HG03571 (cell line): Measurements from ENCODE around the gene FAM53B.

Experiments used
- ATAC-seq: cut with Tn5 transposase; IDR thresholded peaks from one replicate; pipeline ENCODE4 v1.9.1; 2021; ENCODE audit not compliant: unreplicated experiment

FAM53B gene

GRCh38 chr10:124742413-124743190, 1.6 kb downstream of the FAM53B start:
- ATAC-seq = no peak

- no peak for ATAC-seq
Measured at GRCh38 chr10:124741922-124742412, 2.2 kb downstream of the FAM53B start.

DNA sequence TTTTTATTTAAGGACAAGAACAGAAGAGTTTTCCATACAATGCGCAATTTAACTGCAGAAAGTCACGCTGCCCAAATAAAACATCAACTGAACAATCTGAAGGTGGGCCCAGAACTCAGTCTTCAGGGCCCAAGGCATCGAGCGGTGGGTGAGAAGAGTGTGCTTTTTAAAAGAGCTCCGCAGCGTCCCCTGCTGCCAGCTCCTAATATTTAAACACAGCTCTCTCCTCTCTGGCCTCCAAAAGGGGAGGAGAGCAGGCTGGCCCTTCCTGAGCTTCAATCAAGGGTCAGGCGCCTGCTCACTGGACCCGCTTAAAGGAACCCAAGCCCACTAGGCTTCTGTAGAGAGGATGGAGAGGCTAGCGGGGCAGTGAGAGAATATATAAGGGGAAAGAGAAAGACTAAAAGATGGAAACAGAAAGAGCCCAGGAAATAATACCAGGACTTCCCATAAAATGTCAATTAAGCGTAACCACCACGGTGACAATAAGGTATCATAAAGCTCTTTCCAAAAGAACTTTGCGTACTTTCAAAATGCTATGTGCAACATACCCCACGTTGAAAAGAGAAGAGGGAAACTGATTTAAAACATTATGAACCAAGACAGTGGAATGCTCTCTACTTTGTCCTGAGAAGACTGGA, 2.8 kb downstream of the FAM53B start:
- peak; percentile 34 for ATAC-seq

DNA sequence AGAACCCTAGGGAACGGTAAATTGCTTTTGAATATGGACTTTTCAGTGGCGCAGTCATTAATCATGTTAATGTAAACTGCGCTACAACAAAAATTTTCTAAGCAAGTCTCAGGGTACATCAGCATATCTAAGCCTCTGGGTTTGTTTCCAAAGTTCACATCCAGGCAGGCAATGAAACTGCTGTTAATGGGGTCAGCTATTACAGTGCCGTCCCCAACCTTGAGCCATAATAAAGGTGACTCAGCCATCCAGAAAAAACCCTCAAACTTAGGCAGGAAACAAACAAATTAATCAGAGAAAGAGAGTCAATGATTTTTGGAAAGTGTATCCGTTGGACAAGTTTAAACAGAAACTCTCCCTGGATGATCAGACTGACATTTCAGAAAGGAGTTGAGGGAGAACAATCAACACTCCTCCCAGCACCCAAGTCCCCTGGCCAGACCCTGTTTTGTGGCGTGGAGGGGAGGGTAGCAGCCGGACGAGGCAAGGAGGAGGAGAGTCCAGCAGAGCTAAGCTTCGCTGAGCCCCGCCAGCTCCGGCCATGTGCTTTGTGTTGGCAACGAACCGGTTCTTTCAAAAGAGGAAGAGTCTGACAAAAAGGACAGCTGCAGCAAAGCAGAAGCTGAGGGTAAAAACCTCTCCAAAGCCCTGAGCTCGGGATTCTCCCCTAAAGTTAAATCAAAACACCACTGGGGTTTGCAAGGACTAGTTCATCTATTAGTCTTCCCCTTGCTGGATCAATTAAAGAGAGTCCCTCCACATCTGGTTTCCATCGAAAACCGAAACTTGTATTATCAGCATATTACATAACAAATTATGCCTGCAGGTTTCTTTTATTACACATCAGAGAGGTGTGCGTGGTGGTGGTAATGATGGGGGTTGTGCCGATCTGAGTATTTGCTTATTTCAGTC, 3.6 kb downstream of the FAM53B start:
- no peak for ATAC-seq

GRCh38 chr10:124739986-124740368, 4.2 kb downstream of the FAM53B start:
- no peak for ATAC-seq

- ATAC-seq = no peak
Measured at GRCh38 chr10:124739119-124739921, 4.9 kb downstream of the FAM53B start.

DNA sequence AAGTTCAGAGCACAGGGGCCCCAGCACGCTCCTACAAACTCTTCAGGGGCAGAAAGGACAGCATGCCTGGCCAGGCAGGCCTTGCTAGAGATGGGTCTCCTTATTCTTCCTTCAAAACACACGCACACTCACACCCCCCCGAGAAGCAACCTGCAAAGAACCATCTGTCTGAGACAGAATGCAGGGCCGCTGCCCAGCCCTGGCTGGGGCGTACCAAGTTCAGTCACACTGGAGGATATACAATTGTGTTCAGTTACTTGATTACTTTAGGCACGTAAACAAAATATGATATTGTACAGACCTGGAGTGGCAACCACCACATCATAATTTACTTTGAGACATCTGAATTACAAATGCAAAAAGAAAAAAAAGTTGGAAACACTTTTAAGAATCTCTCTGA, 5.7 kb downstream of the FAM53B start:
- no peak for ATAC-seq

GRCh38 chr10:124737708-124738107, 6.5 kb downstream of the FAM53B start:
- no peak for ATAC-seq

DNA sequence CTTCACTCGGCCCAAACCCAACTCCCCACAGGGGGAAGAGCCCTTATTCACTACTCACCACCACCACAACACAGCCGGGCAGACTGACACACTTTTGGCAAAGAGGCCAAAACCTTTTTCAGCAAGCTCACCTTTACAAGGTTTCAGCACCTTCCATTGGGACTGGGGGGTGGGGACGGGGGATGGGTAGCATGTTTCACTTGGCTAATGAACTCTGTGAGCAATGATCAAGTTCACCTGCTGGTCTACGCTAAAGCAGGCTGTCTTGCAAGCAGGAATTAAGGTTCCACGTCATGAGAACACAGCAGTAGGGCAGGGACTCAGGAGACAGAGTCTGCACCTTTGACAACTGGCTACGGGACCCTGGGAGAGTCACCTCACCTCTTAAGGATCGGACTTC, 7.0 kb downstream of the FAM53B start:
- ATAC-seq = no peak

GRCh38 chr10:124736491-124737136, 7.6 kb downstream of the FAM53B start:
- no peak for ATAC-seq

DNA sequence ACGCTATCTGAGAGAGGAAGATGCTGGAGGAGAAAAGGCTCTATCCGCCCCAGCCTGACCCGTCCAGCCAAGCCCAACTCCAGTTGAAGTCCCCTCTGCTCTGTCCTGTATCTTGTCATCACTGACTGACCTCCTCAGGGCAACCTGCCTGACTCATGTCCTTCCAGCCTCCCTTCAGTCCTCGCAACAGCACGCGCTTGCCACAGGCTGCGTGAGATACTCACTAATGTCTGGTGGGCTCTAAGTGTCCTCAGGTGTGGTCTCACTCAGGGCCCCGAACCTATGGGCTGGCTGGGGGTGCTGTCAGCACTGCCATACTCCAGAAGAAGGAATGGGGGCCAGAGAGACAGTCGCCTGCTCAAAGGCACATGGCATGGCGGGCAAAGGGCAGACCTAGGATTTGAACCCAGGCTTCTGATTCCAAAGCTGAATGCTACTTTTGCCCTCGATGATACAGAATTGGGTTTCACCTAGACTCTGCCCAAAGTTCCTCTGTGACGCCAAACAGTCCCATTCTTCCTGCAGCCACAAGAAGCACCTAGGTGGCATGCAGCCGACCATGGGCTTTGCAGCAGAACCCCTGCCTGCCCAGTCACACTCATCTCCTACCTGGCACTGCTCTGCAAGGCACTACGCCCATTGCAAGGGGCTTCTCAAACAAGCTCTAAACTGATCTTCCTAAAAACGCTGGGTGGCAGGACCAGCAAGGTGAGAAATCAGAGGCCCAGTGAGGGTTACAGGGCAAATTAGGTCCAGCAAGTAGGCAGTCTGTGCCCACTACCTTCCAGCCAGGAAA, 8.5 kb downstream of the FAM53B start:
- ATAC-seq = no peak

DNA sequence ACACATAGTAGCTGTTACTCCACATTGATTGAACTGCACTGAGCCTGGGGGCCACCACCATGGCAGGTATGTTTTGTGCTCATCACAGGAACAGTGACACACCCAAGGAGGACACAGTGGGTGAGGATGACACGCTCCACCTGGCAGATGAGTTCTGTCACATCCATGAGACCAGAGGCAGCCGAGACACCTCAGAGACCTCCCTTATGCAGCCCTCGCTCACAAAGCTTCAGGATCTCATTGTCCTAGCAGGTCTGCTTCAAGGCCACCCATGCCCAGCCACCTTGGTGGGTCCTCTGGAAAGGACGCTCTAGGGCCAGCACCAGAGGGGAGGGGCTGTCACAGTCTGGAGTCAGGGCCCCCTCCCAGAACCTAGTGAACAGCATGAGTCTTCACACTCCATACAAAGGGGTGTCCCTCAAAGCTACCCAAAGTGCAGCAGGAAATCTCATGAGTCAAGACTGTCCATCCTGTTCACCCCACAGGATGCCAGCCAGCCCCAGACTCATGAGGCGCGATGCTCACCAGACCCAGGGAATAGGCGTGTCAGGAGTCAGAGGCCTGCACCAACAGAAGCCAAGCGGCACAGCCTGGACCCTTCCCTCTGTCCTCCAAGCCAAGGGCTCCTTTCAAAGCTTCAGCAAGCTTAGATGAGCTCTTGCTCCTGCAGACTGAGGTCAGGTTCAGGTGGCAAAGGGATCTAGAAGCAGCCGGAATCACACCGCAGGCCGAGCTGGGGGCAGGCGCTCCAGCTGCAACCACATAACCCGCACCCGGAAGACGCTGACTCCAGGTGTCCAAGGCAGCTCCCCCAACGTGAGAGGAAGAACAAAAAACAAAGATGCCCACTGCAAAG, 9.6 kb downstream of the FAM53B start:
- ATAC-seq = no peak

DNA sequence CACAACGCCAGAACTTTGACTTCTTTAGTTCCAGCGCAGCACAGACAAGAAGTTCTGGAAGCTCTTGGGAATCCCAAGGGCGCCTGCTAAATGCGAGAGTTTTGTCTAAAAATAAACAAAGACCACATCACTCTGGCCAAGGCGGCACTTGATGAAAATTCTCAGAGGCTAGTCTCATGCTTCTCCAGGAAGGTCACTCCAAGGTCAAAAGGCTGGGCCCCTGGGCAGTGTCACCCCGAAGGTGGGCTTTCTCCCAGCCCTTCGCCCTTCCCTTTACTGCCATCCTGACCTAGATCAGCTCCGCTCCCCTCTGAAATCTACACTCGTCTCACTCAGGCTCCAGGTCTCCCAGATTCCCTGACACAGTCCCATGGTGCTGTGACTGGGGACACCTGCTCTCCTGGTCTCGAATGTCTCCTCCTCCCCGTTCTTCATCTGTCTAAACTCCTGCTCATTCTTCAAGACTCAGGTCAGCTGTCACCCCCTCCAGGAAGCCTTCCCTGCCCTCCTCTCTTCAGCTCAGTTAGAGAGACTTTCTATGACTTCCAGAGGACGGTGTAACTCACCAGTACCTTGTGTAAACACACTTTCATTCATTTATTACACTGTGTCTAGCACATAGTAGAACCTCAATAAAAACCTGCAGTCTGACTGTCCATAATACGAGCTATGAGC, 10.5 kb downstream of the FAM53B start:
- no peak for ATAC-seq

- peak; percentile 46 for ATAC-seq
Measured at GRCh38 chr10:124732931-124733570, 11.1 kb downstream of the FAM53B start.

DNA sequence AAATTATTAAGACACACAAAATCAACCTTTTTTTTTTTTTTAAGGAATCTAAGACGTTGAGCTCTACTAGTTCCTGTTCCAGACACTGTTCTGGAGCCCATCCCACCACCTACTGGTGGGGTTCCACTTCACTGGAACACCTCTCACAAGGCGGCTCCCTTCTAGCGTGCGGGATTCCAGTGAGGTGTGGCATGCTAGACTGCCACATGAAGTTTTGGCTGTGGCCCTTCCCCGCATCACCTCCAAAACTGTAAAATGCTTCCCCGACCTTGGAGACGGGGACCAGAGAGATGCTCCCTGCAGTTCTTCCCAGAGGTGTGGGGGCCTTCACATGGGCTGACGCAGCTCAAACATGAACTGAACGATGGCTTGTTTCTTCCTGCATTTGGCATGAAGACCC, 12.6 kb downstream of the FAM53B start:
- no peak for ATAC-seq

- no peak for ATAC-seq
Measured at GRCh38 chr10:124730790-124731189, 13.4 kb downstream of the FAM53B start.
